Stimulated activated CD4-positive, alpha-beta T cell treated with anti-CD3 and anti-CD28 coated beads, Interleukin-1b, Interleukin-23, amount 100 ng/mL, for 1 hour (primary cell): ENCODE measurements around the gene FGF8.

Experiments used
- DNase-seq, 2 donors: peaks; one replicate each; pipeline ENCODE4 v3.0.0-alpha.2; 2020; ENCODE audit warnings: low read depth in 2 of 2

The FGF8 gene

DNA sequence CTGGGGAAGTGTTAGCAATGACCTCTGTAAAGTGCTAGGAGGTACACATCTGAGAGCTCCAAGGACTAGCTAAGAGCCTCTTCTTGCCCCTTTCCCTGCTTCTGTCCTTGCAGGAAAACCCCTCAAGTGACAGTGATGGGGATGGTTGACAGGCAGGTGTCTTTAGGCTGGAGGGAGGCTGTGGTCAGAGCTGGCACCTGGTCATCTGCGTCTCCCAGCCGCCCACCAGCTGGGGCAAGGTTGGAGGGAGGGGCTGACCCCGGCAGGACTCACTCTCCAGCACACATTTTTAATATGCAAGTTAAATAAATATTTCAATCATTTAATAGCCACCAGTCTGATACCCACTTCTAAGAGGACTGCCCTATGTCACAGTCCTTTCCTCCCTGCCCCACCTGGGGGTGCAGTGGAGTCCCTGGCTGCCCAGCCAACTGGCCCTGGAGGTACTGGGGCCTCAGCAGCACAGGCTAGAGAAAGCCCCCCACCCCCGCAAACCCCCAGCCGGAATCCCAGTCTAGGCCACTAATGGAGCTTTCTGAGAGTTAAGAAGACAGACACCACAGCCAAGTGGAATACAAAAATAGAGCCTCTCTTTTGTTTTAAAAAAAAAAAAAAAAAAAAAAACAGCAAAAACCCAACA is 6.3 kb downstream of the FGF8 start:
- DNase-seq: no peak

DNA sequence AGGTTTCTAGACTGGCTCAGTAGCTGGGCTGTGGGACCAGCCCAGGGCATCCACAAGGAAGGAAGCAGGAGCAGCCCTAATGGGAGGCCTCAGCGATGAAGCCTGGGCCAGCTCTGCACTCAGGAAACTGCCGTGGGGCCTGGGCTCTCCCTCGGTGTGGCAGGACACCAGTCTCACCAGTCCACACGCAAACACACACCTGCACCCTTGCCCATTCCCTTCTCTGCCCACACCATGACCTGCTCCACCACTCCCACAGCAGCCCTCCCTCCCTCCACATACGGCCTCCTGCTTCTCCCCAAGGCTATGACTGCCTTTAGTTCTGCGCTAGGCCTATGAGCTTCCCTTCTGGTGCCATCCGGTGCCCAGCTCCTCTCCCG is 7.1 kb downstream of the FGF8 start:
- DNase-seq: no peak

DNA sequence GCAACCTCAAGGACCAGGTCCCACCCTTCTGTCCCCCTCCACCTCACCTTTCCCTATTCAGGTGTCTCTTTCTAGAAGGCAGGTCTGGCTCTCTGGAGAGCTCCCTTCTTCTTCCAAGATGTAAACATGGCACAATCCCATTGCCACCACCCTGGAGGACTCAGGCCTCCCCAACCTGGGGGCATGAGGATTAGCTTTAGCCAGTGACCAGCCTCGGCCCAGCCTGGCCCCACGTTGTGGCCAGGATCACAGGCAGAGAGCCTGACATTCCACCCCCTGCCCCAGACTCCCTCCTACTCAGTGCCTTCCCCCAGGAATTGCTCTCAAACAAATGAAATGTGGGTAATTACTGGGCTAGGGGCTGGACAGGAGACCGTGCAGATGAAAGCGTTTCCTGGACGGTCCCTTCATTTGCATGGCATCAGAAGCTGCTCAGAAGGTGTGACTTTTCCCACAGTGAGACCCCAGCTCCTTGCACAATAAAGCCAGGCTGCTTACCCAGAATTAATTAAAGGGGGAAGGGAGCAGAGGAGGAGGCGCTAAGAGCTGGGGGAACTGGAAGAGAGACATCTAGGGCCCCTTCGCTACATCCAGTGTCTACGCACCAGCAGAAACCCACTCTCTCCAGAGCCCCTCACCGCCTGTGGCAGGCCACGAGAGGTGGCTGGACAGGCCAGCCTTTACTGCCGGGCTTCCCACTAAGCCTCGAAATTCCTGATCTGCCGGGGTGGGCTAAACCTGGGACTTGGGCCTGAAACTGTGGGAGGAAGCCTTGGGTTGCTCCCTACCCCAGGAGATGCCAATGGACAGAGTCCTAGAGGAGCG is 7.7 kb downstream of the FGF8 start:
- DNase-seq: no peak

DNA sequence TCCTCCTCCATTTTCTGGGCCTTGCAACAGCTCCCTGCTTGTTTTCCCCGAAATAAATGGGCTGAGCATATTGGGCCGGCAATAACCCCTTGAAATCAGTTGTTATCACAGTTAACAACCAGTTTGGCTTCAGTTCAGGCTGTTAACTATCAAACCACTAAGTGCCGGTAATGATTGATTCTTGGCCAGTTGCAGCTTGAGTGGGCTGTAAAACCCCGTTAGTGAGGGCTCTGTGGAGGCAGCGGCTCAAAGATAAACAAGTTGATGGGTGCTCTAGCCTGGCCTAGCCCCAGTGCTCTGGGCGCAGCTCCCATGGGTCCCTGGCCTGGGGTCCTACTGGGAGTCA is 8.3 kb downstream of the FGF8 start:
- DNase-seq: no peak

- DNase-seq: no peak
Observed at GRCh38 chr10:101766753-101767599, 8.9 kb downstream of the FGF8 start.

- no peak for DNase-seq
Observed at GRCh38 chr10:101766306-101766705, 9.6 kb downstream of the FGF8 start.

- DNase-seq: no peak
Observed at GRCh38 chr10:101763141-101763846, 12.6 kb downstream of the FGF8 start.

DNA sequence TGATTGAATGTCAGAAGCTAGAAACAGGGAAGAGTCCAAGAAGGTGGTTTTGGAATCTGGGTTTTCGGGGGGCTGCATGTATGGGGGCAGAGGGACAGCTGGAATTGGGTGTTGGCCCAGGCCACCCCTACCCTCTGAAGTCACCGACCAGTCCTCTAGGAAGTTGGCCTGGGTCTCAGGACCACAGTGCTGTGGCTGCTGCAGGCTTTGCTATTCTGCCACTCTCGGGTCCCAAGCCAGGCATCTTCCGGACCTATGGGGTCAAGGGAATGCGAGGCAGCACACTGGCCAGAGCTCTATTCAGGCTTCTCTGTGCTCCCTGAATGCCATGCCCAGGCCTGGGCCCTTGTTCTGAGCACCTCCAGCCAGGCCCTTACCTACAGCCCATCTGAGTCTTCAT is 13.2 kb downstream of the FGF8 start:
- DNase-seq: no peak

GRCh38 chr10:101761226-101761625 is 14.7 kb downstream of the FGF8 start:
- no peak for DNase-seq

DNA sequence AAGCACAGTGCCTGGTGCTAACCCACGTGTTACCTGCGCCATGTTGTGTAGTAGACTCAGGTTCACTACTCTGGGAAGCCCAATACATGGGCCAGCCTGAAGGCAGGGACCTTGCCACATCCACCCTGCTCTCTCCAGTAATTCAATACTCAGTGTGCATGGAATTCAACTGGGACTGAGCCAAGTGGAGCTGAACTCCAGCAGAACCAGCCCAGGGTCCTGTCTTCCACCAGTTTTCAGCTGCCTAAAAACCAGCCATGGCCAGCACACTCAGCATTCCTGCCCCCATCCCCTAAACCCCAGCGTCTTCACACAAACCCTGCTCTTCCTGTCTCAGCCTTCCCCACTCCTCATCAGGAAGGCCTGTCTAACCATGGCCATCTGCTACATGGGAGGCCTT is 15.4 kb downstream of the FGF8 start:
- DNase-seq: no peak

- DNase-seq: no peak
Observed at GRCh38 chr10:101759309-101760247, 16.3 kb downstream of the FGF8 start.

DNA sequence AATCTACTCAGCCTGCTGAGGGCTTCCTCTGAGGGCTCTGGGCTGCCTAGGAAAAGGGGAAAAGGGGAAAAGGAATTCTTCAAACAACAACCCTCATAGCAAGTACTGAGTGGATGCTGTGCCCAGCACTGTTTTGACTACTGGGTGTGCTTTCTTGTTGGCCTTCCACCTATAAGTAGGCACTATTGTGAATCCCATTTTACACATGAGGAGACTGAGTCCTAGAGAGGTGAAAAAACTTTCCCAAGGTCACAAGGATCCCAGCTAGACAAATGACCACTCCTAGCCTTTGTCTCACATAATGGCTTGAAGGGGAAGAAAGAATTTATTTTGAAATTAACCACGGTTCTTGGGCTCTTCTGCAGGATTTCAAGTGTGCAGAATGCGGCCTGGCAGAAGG is 17.1 kb downstream of the FGF8 start:
- no peak for DNase-seq

DNA sequence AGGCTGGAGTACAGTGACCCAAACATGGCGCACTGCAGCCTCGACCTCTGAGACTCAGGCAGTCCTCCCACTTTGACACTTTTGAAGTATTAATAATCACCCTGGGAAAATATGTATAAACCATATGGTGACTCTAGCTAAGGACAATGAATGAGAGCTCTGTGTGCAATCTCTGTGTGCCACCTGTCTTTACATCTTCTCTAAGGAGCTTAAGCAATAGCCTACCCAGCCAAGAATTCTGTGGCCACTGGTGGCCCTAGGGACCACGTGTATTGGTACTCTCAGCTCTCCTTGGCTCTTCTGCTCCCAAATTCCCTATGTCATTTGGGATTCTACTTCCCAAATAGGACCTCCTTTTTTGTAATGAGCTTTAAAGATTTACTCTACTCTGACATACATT is 23.7 kb downstream of the FGF8 start:
- DNase-seq: no peak

DNA sequence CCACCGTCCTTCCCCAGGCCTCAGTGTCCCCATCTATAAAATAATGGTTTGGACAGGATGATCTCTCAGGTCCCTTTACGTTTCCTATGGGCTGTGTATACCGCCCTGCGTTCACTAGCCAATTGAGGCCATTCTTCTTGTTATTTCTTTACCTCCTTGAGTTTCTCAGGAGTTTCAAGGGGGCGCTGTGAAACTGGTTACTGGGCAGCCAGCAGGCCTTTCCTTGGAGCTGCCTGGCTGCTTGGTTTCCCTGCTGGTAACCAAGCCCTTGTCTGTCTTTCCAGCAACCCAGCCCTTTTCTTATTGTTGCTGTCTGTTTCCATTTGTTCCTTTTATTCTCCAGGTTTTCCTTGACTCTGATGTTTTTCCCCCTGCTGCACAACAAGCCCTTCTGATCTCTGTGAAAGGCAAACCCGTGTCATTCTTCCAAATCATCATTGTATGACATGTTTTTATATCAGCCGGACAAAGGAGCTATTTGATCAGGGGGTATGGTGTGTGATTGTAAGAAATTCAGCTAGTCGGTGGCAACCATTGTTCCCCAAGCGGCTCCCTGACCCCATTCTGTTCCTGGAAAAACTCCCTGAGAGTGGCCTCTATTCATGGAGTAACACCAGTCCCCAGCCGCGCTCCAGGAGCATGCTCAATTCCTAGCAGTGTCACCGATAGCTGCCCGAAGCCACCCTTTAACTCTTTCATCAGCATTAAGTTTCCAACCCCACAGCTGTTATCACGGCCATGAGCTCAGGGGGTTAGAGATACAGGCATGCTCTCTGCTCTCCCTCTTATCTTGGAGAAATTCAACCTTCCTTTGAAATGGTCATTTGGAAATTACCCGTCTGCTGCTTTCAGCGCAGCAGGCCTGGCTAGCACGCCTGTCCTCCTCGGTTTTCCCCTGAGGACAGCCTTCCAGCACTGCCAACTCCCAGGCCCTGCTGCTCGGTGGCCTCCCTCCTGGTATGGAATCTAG is 26.6 kb downstream of the FGF8 start:
- DNase-seq: no peak

- no peak for DNase-seq
Observed at GRCh38 chr10:101748496-101748895, 27.4 kb downstream of the FGF8 start.

- DNase-seq: no peak
Observed at GRCh38 chr10:101745074-101745696, 30.7 kb downstream of the FGF8 start.

DNA sequence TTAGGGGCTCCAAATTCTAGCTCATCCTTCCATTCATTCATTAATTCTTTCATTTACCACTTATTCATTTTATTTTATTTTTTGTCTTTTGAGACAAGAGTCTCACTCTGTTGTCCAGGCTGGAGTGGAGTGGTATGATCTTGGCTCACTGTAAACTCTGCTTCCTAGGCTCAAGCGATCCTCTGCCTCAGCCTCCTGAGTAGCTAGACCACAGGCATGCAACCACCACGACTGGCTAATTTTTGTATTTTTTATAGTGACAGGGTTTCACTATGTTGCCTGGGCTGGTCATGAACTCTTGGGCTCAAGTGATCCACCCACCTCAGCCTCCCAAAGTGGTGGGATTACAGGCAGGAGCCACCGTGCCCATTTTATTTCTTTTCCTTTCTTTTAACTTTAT is 31.6 kb downstream of the FGF8 start:
- DNase-seq: no peak

GRCh38 chr10:101741938-101742337 is 34.0 kb downstream of the FGF8 start:
- no peak for DNase-seq

DNA sequence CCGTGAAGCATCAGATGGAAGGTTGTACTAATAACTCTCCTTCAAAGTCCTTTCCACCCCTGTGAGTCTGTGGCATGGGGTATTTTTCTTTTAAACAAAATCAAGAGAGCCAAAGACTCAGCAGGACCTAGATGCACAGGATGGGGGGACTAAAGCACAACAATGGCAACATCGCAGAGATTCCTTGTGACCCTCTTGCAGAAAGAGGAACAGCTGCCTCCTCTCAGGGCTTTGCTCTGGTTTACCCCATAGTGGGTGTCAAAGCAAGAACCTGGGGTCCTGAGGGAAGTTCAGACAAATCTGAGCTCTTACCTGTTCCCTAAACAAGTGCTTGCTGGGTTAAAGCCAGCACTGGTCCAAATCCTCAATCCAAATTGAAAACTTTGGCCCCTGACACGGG is 39.2 kb downstream of the FGF8 start:
- no peak for DNase-seq
